ENCODE results near the gene DPF1.

GRCh38 chr19:38203197-38203596 lies 20.8 kb downstream of the DPF1 start:
- TF ChIP-seq CTCF (conservative IDR thresholded peaks at IDR 0.05), result no peak
- no peak for TF ChIP-seq ZFX (IDR thresholded peaks at IDR 0.05)

Measured in C4-2B (cell line).